Gastrocnemius medialis (tissue), 4 donors: ENCODE results near the gene GCGR. TPM values are rescaled to one million over a fixed set of nuclear protein-coding genes. Genes with fewer than 3 reads are reported as not detected.

Source experiments
- ATAC-seq, 2 donors: fragments of 150-250 bp; one replicate each; pipeline ENCODE4 v1.9.1; 2016
- DNase-seq, 2 donors: peaks; one replicate each; pipeline ENCODE4 v3.0.0-alpha.2; 2019
- H3K27ac ChIP-seq, 4 donors: fragments of 200-600 bp; sonication (generic); 1 replicate in 1 of 4; 2 replicates in 3 of 4; pipeline ENCODE4 v1.5.1; 2016 to 2018; ENCODE audit warnings: mild to moderate bottlenecking in 2 of 4, moderate library complexity in 1 of 4
- H3K27me3 ChIP-seq, 3 donors: fragments of 200-600 bp; sonication (generic) in 2 of 3; 1 replicate in 1 of 3; 2 replicates in 2 of 3; pipeline versions ENCODE4 v1.5.1 to v1.6.0; 2016 to 2019; ENCODE audit warnings: mild to moderate bottlenecking in 1 of 3, moderate library complexity in 1 of 3
- H3K36me3 ChIP-seq, 2 donors: fragments of 200-600 bp; sonication (generic) in 1 of 2; one replicate each; pipeline ENCODE4 v1.5.1; 2017 to 2018
- H3K4me1 ChIP-seq, 2 donors: fragments of 200-600 bp; sonication (generic) in 1 of 2; one replicate each; pipeline ENCODE4 v1.5.1; 2016 to 2017; ENCODE audit warnings: mild to moderate bottlenecking in 2 of 2
- H3K4me3 ChIP-seq, 4 donors: fragments of 200-600 bp; sonication (generic) in 3 of 4; 1 replicate in 1 of 4; 2 replicates in 3 of 4; pipeline ENCODE4 v1.5.1; 2016 to 2019; ENCODE audit warnings: mild to moderate bottlenecking in 2 of 4
- H3K9me3 ChIP-seq, 3 donors: fragments of 200-600 bp; sonication (generic) in 2 of 3; 1 replicate in 1 of 3; 2 replicates in 2 of 3; pipeline ENCODE4 v1.5.1; 2016 to 2019
- CTCF ChIP-seq, 5 experiments: fragments of 450-650 bp in 3 of 5; fragments of 200-600 bp in 2 of 5; sonication (generic) in 2 of 5; IDR thresholded peaks in 4 of 5; conservative IDR thresholded peaks in 1 of 5; 1 replicate in 4 of 5; 2 replicates in 1 of 5; pipeline ENCODE4 v1.5.1; 2016 to 2019; ENCODE audit warnings: antibody characterized with exemption in 5 of 5, mild to moderate bottlenecking in 3 of 5, moderate library complexity in 3 of 5
- POLR2A ChIP-seq, 2 donors: fragments of 450-650 bp; IDR thresholded peaks; one replicate each; pipeline ENCODE4 v1.6.1; 2017; ENCODE audit warnings: antibody characterized with exemption in 2 of 2, mild to moderate bottlenecking in 2 of 2, moderate library complexity in 2 of 2
- in situ Hi-C, 4 donors: fragments of 200-750 bp; cut with MboI; loops; one replicate each; pipeline versions ENCODE4 v1.15.0 to v1.8.0; 2017; ENCODE audit warnings: low sequenced_read_pairs in 4 of 4
- intact Hi-C: fragments of 100-400 bp; cut with DNase I; formaldehyde crosslinking; loops from one replicate; pipeline ENCODE4 v1.15.1; 2023; ENCODE audit warnings: low total_unique reads
- total RNA-seq, 4 donors: library from RNA; depleted of rRNA; stranded (reverse); fragments of >200 nt; gene quantifications; one replicate each; pipeline versions ENCODE4 v1.1.0 to v1.2.3, GENCODE V29; 2016

GCGR gene
- total RNA-seq, 4 donors from 2014 or later, result 0.29 TPM; not detected in 3

- H3K4me1 ChIP-seq, result peaks cover 17% of the 10 kb centered on the region in 2 donors
- H3K9me3 ChIP-seq, result no peaks in the 10 kb centered on the region
- ATAC-seq (no peak), DNase-seq (no peak)
- H3K4me3 ChIP-seq, result no peak overlapping the region
- intact Hi-C loops (loop anchor here (2.0 kb wide), 1 partner anchor 41 kb away; the partner anchor contains the start of gene P4HB), in situ Hi-C loops (loop anchor here in 1 of 4 donors (5.0 kb wide), 1 partner anchor 38 kb away; no protein-coding TSS in a partner anchor)
- H3K36me3 ChIP-seq, result no peaks in the 10 kb centered on the region
- no peak for TF ChIP-seq POLR2A (IDR thresholded peaks at IDR 0.05)
- no peaks in the 10 kb centered on the region for H3K27me3 ChIP-seq
- H3K27ac ChIP-seq, result no peak overlapping the region
Measured at GRCh38 chr17:81819708-81820107, 15.8 kb downstream of the GCGR start.

GRCh38 chr17:81821147-81821546, 17.2 kb downstream of the GCGR start:
- intact Hi-C loops (loop anchor here (1.0 to 2.0 kb wide), 2 partner anchors 34 to 40 kb away; partner anchors contain the start of gene P4HB), in situ Hi-C loops (loop anchor here in 1 of 4 donors (5.0 kb wide), 1 partner anchor 36 kb away; no protein-coding TSS in a partner anchor)
- Histone ChIP-seq H3K36me3 (no peaks in the 10 kb centered on the region), H3K9me3 (no peaks in the 10 kb centered on the region), H3K27me3 (no peaks in the 10 kb centered on the region), H3K27ac (peak overlapping the region; percentile 86 to 94 (median 90)), H3K4me1 (peaks cover 17 to 21% of the 10 kb centered on the region in 2 donors), H3K4me3 (no peak overlapping the region)
- ATAC-seq, result peak; percentile 8 to 13
- TF ChIP-seq POLR2A (IDR thresholded peaks at IDR 0.05), result no peak
- no peak for TF ChIP-seq CTCF (IDR thresholded peaks at IDR 0.05 in 4 of 5, conservative IDR thresholded peaks at IDR 0.05 in 1 of 5)
- DNase-seq, result no peak

- ATAC-seq (peak; percentile 87 to 92), DNase-seq (peak; percentile 77 to 94)
- Histone ChIP-seq H3K27ac (peak overlapping the region; percentile 86 to 94 (median 90)), H3K27me3 (no peaks in the 10 kb centered on the region), H3K4me3 (peak overlapping the region in 1 of 4 donors; percentile 4), H3K36me3 (no peaks in the 10 kb centered on the region), H3K9me3 (no peaks in the 10 kb centered on the region), H3K4me1 (peaks cover 17 to 21% of the 10 kb centered on the region in 2 donors)
- in situ Hi-C loops (loop anchor here in 1 of 4 donors (5.0 kb wide), 1 partner anchor 36 kb away; no protein-coding TSS in a partner anchor), intact Hi-C loops (loop anchor here (1.0 to 2.0 kb wide), 2 partner anchors 34 to 39 kb away; partner anchors contain the start of gene P4HB)
- peak; percentile 78 to 88 (median 82) for TF ChIP-seq CTCF (IDR thresholded peaks at IDR 0.05 in 4 of 5, conservative IDR thresholded peaks at IDR 0.05 in 1 of 5)
- peak in 1 of 2 donors; percentile 19 for TF ChIP-seq POLR2A (IDR thresholded peaks at IDR 0.05)
Measured at GRCh38 chr17:81821603-81822311, 17.8 kb downstream of the GCGR start.

- ATAC-seq (no peak), DNase-seq (no peak)
- no peaks in the 10 kb centered on the region for H3K27me3 ChIP-seq
- no peak overlapping the region for H3K4me3 ChIP-seq
- in situ Hi-C loops, result loop anchor here in 1 of 4 donors (5.0 kb wide), 1 partner anchor 35 kb away; no protein-coding TSS in a partner anchor
- peaks cover 17 to 21% of the 10 kb centered on the region in 2 donors for H3K4me1 ChIP-seq
- no peak for TF ChIP-seq CTCF (IDR thresholded peaks at IDR 0.05 in 4 of 5, conservative IDR thresholded peaks at IDR 0.05 in 1 of 5)
- no peak for TF ChIP-seq POLR2A (IDR thresholded peaks at IDR 0.05)
- no peaks in the 10 kb centered on the region for H3K9me3 ChIP-seq
- peak overlapping the region; percentile 86 to 94 (median 90) for H3K27ac ChIP-seq
- intact Hi-C loops, result no loop called here
- H3K36me3 ChIP-seq, result no peaks in the 10 kb centered on the region
Measured at GRCh38 chr17:81822312-81822637, 18.3 kb downstream of the GCGR start.
